OCI-LY7 (cell line): Measurements from ENCODE around the gene CCDC74A. TPM values are rescaled to one million over a fixed set of nuclear protein-coding genes. Genes with fewer than 3 reads are reported as not detected.
"Not testable (repeated sequence)": the region's sequence is repeated elsewhere in the genome, so short reads cannot be mapped to it uniquely, and the experiment has no call there.

Source experiments
- BruUV-seq: library from RNA; stranded (reverse); fragments of 400-500 nt; replicated peaks from 2 replicates; lab custom pipeline; 2021; lab: Mats Ljungman, UMichigan
- CTCF ChIA-PET: fragments of 300-600 bp; sonication (Branson Sonifier 250); formaldehyde crosslinking; loops from one replicate; lab custom pipeline; 2022; ENCODE audit warnings: antibody characterized with exemption; ENCODE audit not compliant: unreplicated experiment; lab: Charles Lee
- POLR2A ChIA-PET: fragments of 300-600 bp; sonication (Branson Sonifier 250); formaldehyde crosslinking; loops from one replicate; lab custom pipeline; 2022; ENCODE audit warnings: antibody characterized with exemption; lab: Charles Lee
- DNase-seq: peaks from one replicate; pipeline ENCODE4 v3.0.0-alpha.2; 2015; ENCODE audit warnings: low spot score
- H2AFZ ChIP-seq: fragments of 200-600 bp; sonication (generic), shearing (Covaris generic); 2 replicates; pipeline ENCODE4 v1.6.1; 2014; ENCODE audit warnings: mild to moderate bottlenecking, antibody characterized with exemption, low read length, moderate library complexity
- H3K27ac ChIP-seq: fragments of 200-600 bp; sonication (generic); 2 replicates; pipeline ENCODE4 v1.5.1; 2014; ENCODE audit warnings: mixed run types, low read depth, mild to moderate bottlenecking, moderate library complexity, low read length, inconsistent platforms; ENCODE audit not compliant: poor library complexity, severe bottlenecking
- H3K36me3 ChIP-seq: fragments of 200-600 bp; sonication (generic); 2 replicates; pipeline ENCODE4 v1.6.1; 2014; ENCODE audit warnings: mild to moderate bottlenecking, antibody characterized with exemption, low read length, moderate library complexity, mixed read lengths; ENCODE audit not compliant: insufficient read depth
- H3K4me1 ChIP-seq: fragments of 200-600 bp; sonication (generic); 2 replicates; pipeline ENCODE4 v1.5.1; 2014; ENCODE audit warnings: mild to moderate bottlenecking, low read length; ENCODE audit not compliant: insufficient read depth, poor library complexity, severe bottlenecking
- H3K4me2 ChIP-seq: fragments of 200-600 bp; sonication (generic); 2 replicates; pipeline ENCODE4 v1.6.1; 2014; ENCODE audit warnings: mild to moderate bottlenecking, low read length
- H3K4me3 ChIP-seq: fragments of 200-600 bp; sonication (generic); 2 replicates; pipeline ENCODE4 v1.5.1; 2014; ENCODE audit warnings: mild to moderate bottlenecking, low read depth, low read length; ENCODE audit not compliant: poor library complexity, severe bottlenecking
- H3K79me2 ChIP-seq: fragments of 200-600 bp; sonication (generic); 2 replicates; pipeline ENCODE4 v1.6.1; 2016; ENCODE audit warnings: low read depth, mild to moderate bottlenecking, low read length, moderate library complexity, mixed read lengths; ENCODE audit not compliant: insufficient read depth
- H3K9me2 ChIP-seq: fragments of 200-600 bp; sonication (generic); 2 replicates; pipeline ENCODE4 v1.6.1; 2016; ENCODE audit warnings: mild to moderate bottlenecking, low read length, mixed read lengths; ENCODE audit not compliant: insufficient read depth
- H3K9me3 ChIP-seq: fragments of 200-600 bp; sonication (generic); 2 replicates; pipeline ENCODE4 v1.6.1; 2014; ENCODE audit warnings: mild to moderate bottlenecking, mixed run types, low read length, mixed read lengths
- H4K20me1 ChIP-seq: fragments of 200-600 bp; sonication (generic); 2 replicates; pipeline ENCODE4 v1.6.1; 2014; ENCODE audit warnings: mild to moderate bottlenecking, antibody characterized with exemption, low read length, moderate library complexity, mixed read lengths; ENCODE audit not compliant: insufficient read depth
- EZH2phosphoT487 ChIP-seq: fragments of 200-600 bp; sonication (generic); IDR thresholded peaks from 2 replicates; pipeline ENCODE4 v1.6.1; 2018; ENCODE audit warnings: low read depth, borderline replicate concordance, mild to moderate bottlenecking, mixed run types, antibody characterized with exemption, low read length, moderate library complexity, mixed read lengths
- intact Hi-C: fragments of 100-400 bp; cut with micrococcal nuclease; formaldehyde crosslinking; loops from one replicate; pipeline ENCODE4 v1.10.0; 2022; ENCODE audit not compliant: unreplicated experiment
- total RNA-seq, 2 experiments: library from RNA; depleted of rRNA in 1 of 2; stranded (reverse); fragments of >200 nt in 1 of 2; shearing (Covaris generic) in 1 of 2; gene quantifications; 2 replicates each; pipeline ENCODE4 v1.2.3, GENCODE V29; 2014 to 2022
- TF ChIP-seq, protein P1 (sequence below): fragments of 200-600 bp; sonication (generic); conservative IDR thresholded peaks from 2 replicates; pipeline ENCODE4 v1.5.1; 2014; ENCODE audit warnings: mild to moderate bottlenecking, antibody characterized with exemption, low read length, moderate library complexity, mixed read lengths

Gene CCDC74A
- total RNA-seq, 2 experiments from 2014 or later: 27.1 to 57.4 TPM

DNA sequence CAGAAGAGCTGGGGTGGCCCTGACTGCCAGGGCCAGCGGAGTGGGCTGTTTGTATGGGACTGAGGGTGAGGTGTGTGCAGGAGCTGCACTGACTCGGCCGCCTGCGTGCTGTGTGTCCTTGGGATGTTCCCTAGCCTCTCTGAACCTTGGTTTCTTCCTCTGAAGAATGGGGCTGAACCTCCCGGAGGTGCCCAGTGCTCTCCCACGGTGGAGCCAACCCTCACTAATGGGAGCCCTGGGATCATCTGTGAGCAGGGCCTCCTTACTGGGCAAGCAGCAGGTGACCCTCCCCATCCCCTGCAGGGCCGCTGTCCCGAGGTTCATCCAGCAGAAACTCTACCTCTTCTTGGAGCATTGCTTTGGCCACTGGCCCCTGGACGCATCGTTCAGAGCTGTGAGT, 11.7 kb upstream of the CCDC74A start:
- H3K9me3 ChIP-seq: no peaks in the 10 kb centered on the region
- no peak overlapping the region for H2AFZ ChIP-seq
- CTCF ChIA-PET: no interaction called here
- H3K4me3 ChIP-seq: no peak overlapping the region
- DNase-seq: no peak
- peaks cover 4% of the 10 kb centered on the region for H3K4me1 ChIP-seq
- no peaks in the 10 kb centered on the region for H3K79me2 ChIP-seq
- no peak overlapping the region for H3K27ac ChIP-seq
- no peak for TF ChIP-seq EZH2phosphoT487
- TF ChIP-seq, protein P1, sequence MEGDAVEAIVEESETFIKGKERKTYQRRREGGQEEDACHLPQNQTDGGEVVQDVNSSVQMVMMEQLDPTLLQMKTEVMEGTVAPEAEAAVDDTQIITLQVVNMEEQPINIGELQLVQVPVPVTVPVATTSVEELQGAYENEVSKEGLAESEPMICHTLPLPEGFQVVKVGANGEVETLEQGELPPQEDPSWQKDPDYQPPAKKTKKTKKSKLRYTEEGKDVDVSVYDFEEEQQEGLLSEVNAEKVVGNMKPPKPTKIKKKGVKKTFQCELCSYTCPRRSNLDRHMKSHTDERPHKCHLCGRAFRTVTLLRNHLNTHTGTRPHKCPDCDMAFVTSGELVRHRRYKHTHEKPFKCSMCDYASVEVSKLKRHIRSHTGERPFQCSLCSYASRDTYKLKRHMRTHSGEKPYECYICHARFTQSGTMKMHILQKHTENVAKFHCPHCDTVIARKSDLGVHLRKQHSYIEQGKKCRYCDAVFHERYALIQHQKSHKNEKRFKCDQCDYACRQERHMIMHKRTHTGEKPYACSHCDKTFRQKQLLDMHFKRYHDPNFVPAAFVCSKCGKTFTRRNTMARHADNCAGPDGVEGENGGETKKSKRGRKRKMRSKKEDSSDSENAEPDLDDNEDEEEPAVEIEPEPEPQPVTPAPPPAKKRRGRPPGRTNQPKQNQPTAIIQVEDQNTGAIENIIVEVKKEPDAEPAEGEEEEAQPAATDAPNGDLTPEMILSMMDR: no peak
- POLR2A ChIA-PET: no interaction called here
- no peaks in the 10 kb centered on the region for H4K20me1 ChIP-seq
- no peaks in the 10 kb centered on the region for H3K9me2 ChIP-seq
- BruUV-seq: no TSS peak
- no peak overlapping the region for H3K4me2 ChIP-seq
- peaks cover 69% of the 10 kb centered on the region for H3K36me3 ChIP-seq
- intact Hi-C loops: no loop called here

DNA sequence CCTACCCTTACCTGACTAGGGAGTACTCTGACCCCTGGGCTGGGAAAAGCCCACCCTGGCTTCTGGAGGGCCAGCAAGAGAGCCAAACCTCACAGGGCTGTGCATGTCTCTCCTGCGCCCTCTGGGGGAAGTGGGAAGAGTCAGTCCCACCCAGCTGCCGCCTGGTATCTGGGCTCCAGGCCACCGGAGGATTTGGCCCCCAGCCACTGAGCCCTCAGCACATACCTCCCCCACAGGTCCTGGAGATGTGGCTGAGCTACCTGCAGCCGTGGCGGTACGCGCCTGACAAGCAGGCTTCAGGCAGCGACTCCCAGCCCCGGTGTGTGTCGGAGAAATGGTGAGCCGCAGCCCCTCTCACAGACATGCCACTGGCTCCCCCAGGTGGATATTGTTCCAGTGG, 11.1 kb upstream of the CCDC74A start:
- H3K27ac ChIP-seq, H3K9me3 ChIP-seq, H3K9me2 ChIP-seq, H3K4me3 ChIP-seq, POLR2A ChIA-PET, BruUV-seq, H3K79me2 ChIP-seq, CTCF ChIA-PET, intact Hi-C loops, H4K20me1 ChIP-seq, H3K4me1 ChIP-seq, H2AFZ ChIP-seq, H3K4me2 ChIP-seq: not testable (repeated sequence)
- DNase-seq: peak; percentile 42
- H3K36me3 ChIP-seq: peaks cover 68% of the 10 kb centered on the region
- TF ChIP-seq, protein P1: peak; percentile 61

DNA sequence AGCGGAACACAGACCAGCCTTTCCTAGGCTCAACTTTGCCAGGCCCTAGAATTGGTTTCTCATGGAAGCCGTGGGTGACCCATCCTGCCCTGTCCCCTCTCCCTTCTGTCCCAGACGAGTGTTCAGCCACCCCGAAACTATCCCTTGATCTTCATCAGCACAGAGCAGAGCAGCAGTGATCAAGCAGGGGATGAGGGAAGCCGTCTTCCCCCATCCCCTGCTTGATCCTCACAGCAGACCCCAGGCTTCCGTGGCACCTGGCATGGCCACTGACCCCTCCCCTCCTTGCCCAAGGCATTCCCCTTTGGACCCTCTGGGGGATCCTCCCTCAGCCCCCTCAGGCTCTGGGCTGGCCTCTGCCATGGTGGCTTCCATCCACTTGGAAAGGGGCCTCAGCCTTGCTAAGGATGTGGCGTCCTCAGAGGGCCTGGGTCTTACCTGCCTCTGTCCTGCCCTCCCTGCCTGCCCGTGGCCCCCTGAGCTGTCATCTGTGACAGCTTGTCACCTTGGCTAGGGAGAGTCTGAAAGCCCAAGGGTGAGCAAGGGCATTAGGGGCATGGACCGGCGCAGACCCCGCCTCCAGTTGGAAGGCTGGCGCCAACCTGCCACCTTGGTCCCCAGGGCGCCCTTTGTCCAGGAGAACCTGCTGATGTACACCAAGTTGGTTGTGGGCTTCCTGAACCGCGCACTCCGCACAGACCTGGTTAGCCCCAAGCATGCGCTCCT, 10.4 kb upstream of the CCDC74A start:
- no peak overlapping the region for H3K4me2 ChIP-seq
- H3K27ac ChIP-seq: no peak overlapping the region
- no peak overlapping the region for H2AFZ ChIP-seq
- peaks cover 4% of the 10 kb centered on the region for H3K4me1 ChIP-seq
- no peak for DNase-seq
- H4K20me1 ChIP-seq: no peaks in the 10 kb centered on the region
- H3K4me3 ChIP-seq: no peak overlapping the region
- ChIA-PET POLR2A (no interaction called here), CTCF (no interaction called here)
- H3K79me2 ChIP-seq: no peaks in the 10 kb centered on the region
- H3K9me3 ChIP-seq: no peaks in the 10 kb centered on the region
- no TSS peak for BruUV-seq
- no peak for TF ChIP-seq EZH2phosphoT487
- TF ChIP-seq, protein P1: no peak
- intact Hi-C loops: no loop called here
- peaks cover 75% of the 10 kb centered on the region for H3K36me3 ChIP-seq
- H3K9me2 ChIP-seq: no peaks in the 10 kb centered on the region

DNA sequence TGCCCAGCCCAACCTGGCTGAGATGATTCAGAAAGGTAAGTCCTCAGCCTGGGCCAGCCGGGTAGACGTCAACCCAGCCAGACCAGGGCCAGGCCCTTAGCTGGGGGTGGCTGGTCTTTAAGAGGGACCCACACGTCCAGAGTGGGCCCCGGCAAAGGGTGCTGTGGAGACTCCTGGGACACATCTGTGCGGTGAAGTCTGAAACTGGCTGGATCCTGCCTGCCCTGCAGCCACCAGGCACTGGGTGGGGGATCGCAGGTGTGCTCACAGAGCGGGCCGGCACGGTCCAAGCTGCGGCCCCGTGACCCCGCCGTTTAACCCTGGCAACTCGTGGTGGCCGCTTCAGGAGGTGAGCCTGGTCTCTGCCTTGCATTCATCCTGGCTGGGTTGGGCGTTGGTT, 9.8 kb upstream of the CCDC74A start:
- peaks cover 69% of the 10 kb centered on the region for H3K36me3 ChIP-seq
- H3K4me2 ChIP-seq, H3K9me3 ChIP-seq, POLR2A ChIA-PET, DNase-seq, H4K20me1 ChIP-seq, H3K27ac ChIP-seq, H3K9me2 ChIP-seq, intact Hi-C loops, H3K4me1 ChIP-seq, H3K79me2 ChIP-seq, CTCF ChIA-PET, BruUV-seq, H3K4me3 ChIP-seq, H2AFZ ChIP-seq: not testable (repeated sequence)
